ENCODE results near the gene ZNF99.
"Not testable (repeated sequence)": the region's sequence is repeated elsewhere in the genome, so short reads cannot be mapped to it uniquely, and the experiment has no call there.

The ZNF99 gene

GRCh38 chr19:22797040-22797439 is 13.1 kb upstream of the ZNF99 start:
- no peak for TF ChIP-seq CTCF (IDR thresholded peaks at IDR 0.05; ENCODE audit: extremely low read depth, missing control alignments)
- DNase-seq (ENCODE audit: low spot score) = no peak

GRCh38 chr19:22792863-22793262 is 8.9 kb upstream of the ZNF99 start:
- not testable (repeated sequence) for DNase-seq (ENCODE audit: low spot score)

GRCh38 chr19:22735911-22736645 is 47.9 kb downstream of the ZNF99 start:
- DNase-seq (ENCODE audit: low spot score) = no peak
- TF ChIP-seq CTCF (IDR thresholded peaks at IDR 0.05; ENCODE audit: extremely low read depth, missing control alignments) = no peak

GRCh38 chr19:22733691-22734090 is 50.3 kb downstream of the ZNF99 start:
- no peak for TF ChIP-seq CTCF (IDR thresholded peaks at IDR 0.05; ENCODE audit: extremely low read depth, missing control alignments)
- no peak for DNase-seq (ENCODE audit: low spot score)

- not testable (repeated sequence) for DNase-seq (ENCODE audit: low spot score)
These were observed 55.7 kb downstream of the ZNF99 start for GRCh38 chr19:22728214-22728613.

GRCh38 chr19:22721533-22721932 is 62.4 kb downstream of the ZNF99 start:
- DNase-seq (ENCODE audit: low spot score) = not testable (repeated sequence)

GRCh38 chr19:22708983-22709382 is 75.0 kb downstream of the ZNF99 start:
- no peak for DNase-seq (ENCODE audit: low spot score)
- no peak for TF ChIP-seq CTCF (IDR thresholded peaks at IDR 0.05; ENCODE audit: extremely low read depth, missing control alignments)

GRCh38 chr19:22703096-22703495 is 80.9 kb downstream of the ZNF99 start:
- not testable (repeated sequence) for DNase-seq (ENCODE audit: low spot score)

GRCh38 chr19:22702661-22703060 is 81.3 kb downstream of the ZNF99 start:
- DNase-seq (ENCODE audit: low spot score) = not testable (repeated sequence)

All from GM20000 (cell line).